Measurements from ENCODE around the gene GNG3.
A peak's percentile ranks its signal among the peaks of the same experiment; 100 is the strongest.

- TF ChIP-seq, protein P1, sequence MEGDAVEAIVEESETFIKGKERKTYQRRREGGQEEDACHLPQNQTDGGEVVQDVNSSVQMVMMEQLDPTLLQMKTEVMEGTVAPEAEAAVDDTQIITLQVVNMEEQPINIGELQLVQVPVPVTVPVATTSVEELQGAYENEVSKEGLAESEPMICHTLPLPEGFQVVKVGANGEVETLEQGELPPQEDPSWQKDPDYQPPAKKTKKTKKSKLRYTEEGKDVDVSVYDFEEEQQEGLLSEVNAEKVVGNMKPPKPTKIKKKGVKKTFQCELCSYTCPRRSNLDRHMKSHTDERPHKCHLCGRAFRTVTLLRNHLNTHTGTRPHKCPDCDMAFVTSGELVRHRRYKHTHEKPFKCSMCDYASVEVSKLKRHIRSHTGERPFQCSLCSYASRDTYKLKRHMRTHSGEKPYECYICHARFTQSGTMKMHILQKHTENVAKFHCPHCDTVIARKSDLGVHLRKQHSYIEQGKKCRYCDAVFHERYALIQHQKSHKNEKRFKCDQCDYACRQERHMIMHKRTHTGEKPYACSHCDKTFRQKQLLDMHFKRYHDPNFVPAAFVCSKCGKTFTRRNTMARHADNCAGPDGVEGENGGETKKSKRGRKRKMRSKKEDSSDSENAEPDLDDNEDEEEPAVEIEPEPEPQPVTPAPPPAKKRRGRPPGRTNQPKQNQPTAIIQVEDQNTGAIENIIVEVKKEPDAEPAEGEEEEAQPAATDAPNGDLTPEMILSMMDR (IDR thresholded peaks at IDR 0.05): no peak
- peak; percentile 89 for TF ChIP-seq POLR2A (IDR thresholded peaks at IDR 0.05)
- TF ChIP-seq POLR2AphosphoS5 (IDR thresholded peaks at IDR 0.05): peak; percentile 97
Observed at GRCh38 chr11:62665075-62665598, 42.3 kb upstream of the GNG3 start, which contains the start of the genes C11orf98 and CSKMT.

All from prostate gland (tissue), 2 donors.